HepG2 (cell line): ENCODE data around the gene STX12. TPM values are rescaled to one million over a fixed set of nuclear protein-coding genes. Genes with fewer than 3 reads are reported as not detected.

Experiments
- ATAD3A ChIP-seq: sonication (generic); formaldehyde crosslinking; IDR thresholded peaks from 2 replicates; pipeline ENCODE4 v1.4.0; 2020; ENCODE audit warnings: missing genetic modification reagents
- CBX2 ChIP-seq, 2 experiments: fragments of 200-600 bp in 1 of 2; sonication (generic); formaldehyde crosslinking in 1 of 2; IDR thresholded peaks; 2 replicates each; pipeline versions ENCODE4 v1.7.0 to v1.8.1; 2018 to 2022; ENCODE audit warnings: low read depth in 2 of 2, low read length in 1 of 2, mild to moderate bottlenecking in 1 of 2, missing genetic modification reagents in 1 of 2
- HNF4G ChIP-seq, 2 experiments: sonication (generic) in 1 of 2; formaldehyde crosslinking in 1 of 2; IDR thresholded peaks; 2 replicates each; pipeline versions ENCODE4 v1.4.0 to v1.6.1; 2011 to 2020; ENCODE audit warnings: borderline replicate concordance in 2 of 2, low read depth in 2 of 2, mild to moderate bottlenecking in 2 of 2, low read length in 1 of 2, missing genetic modification reagents in 1 of 2, moderate library complexity in 1 of 2
- MED8 ChIP-seq: sonication (generic); formaldehyde crosslinking; IDR thresholded peaks from 2 replicates; pipeline ENCODE4 v1.8.1; 2023; ENCODE audit warnings: mild to moderate bottlenecking, missing genetic modification reagents; ENCODE audit not compliant: insufficient replicate concordance
- POGK ChIP-seq: sonication (generic); formaldehyde crosslinking; conservative IDR thresholded peaks from 2 replicates; pipeline ENCODE4 v1.8.0; 2022; ENCODE audit warnings: mild to moderate bottlenecking, moderate library complexity, missing genetic modification reagents
- RORA ChIP-seq: sonication (generic); formaldehyde crosslinking; IDR thresholded peaks from 2 replicates; pipeline ENCODE4 v1.5.0; 2020; ENCODE audit warnings: mild to moderate bottlenecking, missing genetic modification reagents, moderate library complexity
- STAT5B ChIP-seq: sonication (generic); formaldehyde crosslinking; IDR thresholded peaks from 2 replicates; pipeline ENCODE4 v1.4.0; 2020; ENCODE audit warnings: missing genetic modification reagents
- TMF1 ChIP-seq: sonication (generic); formaldehyde crosslinking; IDR thresholded peaks from 2 replicates; pipeline ENCODE4 v1.8.1; 2022; ENCODE audit warnings: low read depth, missing genetic modification reagents
- ZNF18 ChIP-seq: sonication (generic); formaldehyde crosslinking; IDR thresholded peaks from 2 replicates; pipeline ENCODE4 v1.8.0; 2022; ENCODE audit warnings: mild to moderate bottlenecking, missing genetic modification reagents; ENCODE audit not compliant: insufficient replicate concordance
- ZNF230 ChIP-seq: sonication (generic); formaldehyde crosslinking; IDR thresholded peaks from 2 replicates; pipeline ENCODE4 v1.4.0; 2020; ENCODE audit warnings: mild to moderate bottlenecking, missing genetic modification reagents
- ZNF333 ChIP-seq: sonication (generic); formaldehyde crosslinking; IDR thresholded peaks from 2 replicates; pipeline ENCODE4 v1.4.0; 2020; ENCODE audit warnings: mild to moderate bottlenecking, missing genetic modification reagents, borderline replicate concordance
- ZNF383 ChIP-seq: sonication (generic); formaldehyde crosslinking; IDR thresholded peaks from 2 replicates; pipeline ENCODE4 v1.4.0; 2020; ENCODE audit warnings: missing genetic modification reagents, mild to moderate bottlenecking, borderline replicate concordance
- ZNF430 ChIP-seq: sonication (generic); formaldehyde crosslinking; IDR thresholded peaks from 2 replicates; pipeline ENCODE4 v1.9.0; 2021; ENCODE audit warnings: mild to moderate bottlenecking, missing genetic modification reagents
- ZNF552 ChIP-seq: sonication (generic); formaldehyde crosslinking; IDR thresholded peaks from 2 replicates; pipeline ENCODE4 v1.9.0; 2022; ENCODE audit warnings: missing genetic modification reagents, mild to moderate bottlenecking, borderline replicate concordance
- ZNF564 ChIP-seq: sonication (generic); formaldehyde crosslinking; IDR thresholded peaks from 2 replicates; pipeline ENCODE4 v1.8.1; 2023; ENCODE audit warnings: mild to moderate bottlenecking, missing genetic modification reagents
- ZNF570 ChIP-seq: sonication (generic); formaldehyde crosslinking; IDR thresholded peaks from 2 replicates; pipeline ENCODE4 v1.4.0; 2020; ENCODE audit warnings: mild to moderate bottlenecking, missing genetic modification reagents, borderline replicate concordance
- ZNF639 ChIP-seq: conservative IDR thresholded peaks from 2 replicates; pipeline ENCODE4 v1.6.1; 2018; ENCODE audit warnings: missing genetic modification reagents
- ZNF75D ChIP-seq: sonication (generic); formaldehyde crosslinking; IDR thresholded peaks from 2 replicates; pipeline ENCODE4 v1.8.1; 2023; ENCODE audit warnings: missing genetic modification reagents, mild to moderate bottlenecking, borderline replicate concordance
- polyA plus RNA-seq, 8 experiments: library from polyadenylated mRNA; depleted of rRNA in 3 of 8; stranded (reverse) in 7 of 8; unstranded in 1 of 8; fragments of >200 nt; fragmentation: Illumina TruSeq in 4 of 8; extraction: Trizol in 4 of 8; gene quantifications; 2 replicates each; pipeline versions ENCODE4 v1.2.1 to v1.2.3, GENCODE V29; 2011 to 2016; ENCODE audit warnings: low read depth in 4 of 8, missing spikeins in 1 of 8, mixed read lengths in 1 of 8; ENCODE audit not compliant: insufficient read depth in 1 of 8
- total RNA-seq, 5 experiments: library from RNA; depleted of rRNA; stranded (reverse); fragments of >200 nt; fragmentation: Illumina TruSeq; extraction: Trizol; gene quantifications; 2 replicates each; pipeline ENCODE4 v1.2.3, GENCODE V29; 2016; ENCODE audit warnings: low read depth in 1 of 5

Gene STX12
- total and polyA plus RNA-seq, 2 of the 13 experiments (the other 11 are each of a cell fraction or from before 2014, with no cell fraction given) = 9.0 to 19.7 TPM

GRCh38 chr1:27830621-27831440 is 57.8 kb downstream of the STX12 start, which contains the start of gene PPP1R8 (continued):
- TF ChIP-seq ZNF18 (CRISPR knock-in tag) = peak; percentile 37
- no peak for TF ChIP-seq HNF4G (IDR thresholded peaks at IDR 0.05; ENCODE audit: borderline replicate concordance, low read depth, low read length)
- TF ChIP-seq HNF4G (CRISPR knock-in tag; IDR thresholded peaks at IDR 0.05; ENCODE audit: borderline replicate concordance, low read depth) = 0 out of 2 replicates have a peak, but pooled peaks have one; percentile 44
- TF ChIP-seq RORA (CRISPR knock-in tag) = no peak
- TF ChIP-seq CBX2 (IDR thresholded peaks at IDR 0.05; ENCODE audit: low read depth, low read length) = no peak
- TF ChIP-seq CBX2 (CRISPR knock-in tag; IDR thresholded peaks at IDR 0.05; ENCODE audit: low read depth) = no peak
- TF ChIP-seq ZNF75D = no peak
- TF ChIP-seq ZNF430 (CRISPR knock-in tag) = peak; percentile 48; the same call in 1 of the 2 replicates
- no peak for TF ChIP-seq ZNF383 (CRISPR knock-in tag)
- peak; percentile 64 for TF ChIP-seq POGK (CRISPR knock-in tag)
- no peak for TF ChIP-seq ZNF333
- peak; percentile 60; the same call in 1 of the 2 replicates for TF ChIP-seq ZNF639 (CRISPR knock-in tag)
- TF ChIP-seq ATAD3A (CRISPR knock-in tag) = no peak
- TF ChIP-seq ZNF552 (CRISPR knock-in tag) = no peak
- no peak; the same call in 1 of the 2 replicates for TF ChIP-seq ZNF564 (CRISPR knock-in tag)
- no peak for TF ChIP-seq ZNF230
- TF ChIP-seq STAT5B (CRISPR knock-in tag) = no peak
- no peak for TF ChIP-seq ZNF570 (CRISPR knock-in tag)
- TF ChIP-seq TMF1 (CRISPR knock-in tag) = no peak
- TF ChIP-seq MED8 (CRISPR knock-in tag) = no peak
